HS-5 (cell line): ENCODE measurements around the gene CEP95.
A peak's percentile ranks its signal among the peaks of the same experiment; 100 is the strongest.
"Not testable (repeated sequence)": the region's sequence is repeated elsewhere in the genome, so short reads cannot be mapped to it uniquely, and the experiment has no call there.

ENCODE experiments used
- DNase-seq: peaks from one replicate; pipeline ENCODE4 v3.0.0-alpha.2; 2012; ENCODE audit warnings: low read depth

Gene CEP95

DNA sequence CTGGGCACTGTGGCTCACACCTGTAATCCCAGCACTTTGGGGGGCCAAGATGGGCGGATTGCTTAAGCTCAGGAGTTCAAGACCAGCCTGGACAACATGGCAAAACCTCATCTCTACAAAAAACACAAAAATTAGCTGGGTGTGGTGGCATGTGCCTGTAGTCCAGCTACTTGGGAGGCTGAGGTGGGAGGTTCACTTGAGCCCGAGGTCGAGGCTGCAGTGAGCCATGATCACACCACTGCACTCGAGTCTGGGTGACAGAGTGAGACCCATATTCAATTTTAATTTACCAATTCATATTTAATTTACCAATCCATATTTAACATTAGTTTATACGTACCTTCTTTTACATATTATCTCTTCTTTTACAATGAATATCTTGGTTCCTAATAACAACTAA, 11.5 kb upstream of the CEP95 start:
- DNase-seq: not testable (repeated sequence)

DNA sequence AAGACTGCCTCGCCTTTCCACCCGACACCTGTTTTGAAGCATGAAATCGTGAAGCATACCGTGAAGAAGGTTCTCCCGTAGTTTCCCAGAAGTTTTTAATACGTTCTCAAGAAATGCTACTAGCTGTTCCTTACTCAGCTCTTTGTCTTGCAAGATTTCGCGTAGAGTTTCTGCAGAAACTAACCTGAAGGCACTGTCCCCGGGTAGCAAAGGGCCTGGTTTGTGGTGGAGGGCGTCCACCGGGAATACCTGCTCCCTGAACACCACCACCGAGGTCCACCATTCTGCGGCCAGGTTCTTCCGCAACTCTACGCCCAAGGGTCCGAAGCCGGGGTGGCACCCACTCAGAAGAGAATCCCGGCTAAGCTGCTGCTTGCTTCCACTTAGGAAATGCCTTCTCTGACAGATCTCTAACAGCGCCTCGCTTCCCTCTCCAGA, 10.4 kb upstream of the CEP95 start:
- no peak for DNase-seq

DNA sequence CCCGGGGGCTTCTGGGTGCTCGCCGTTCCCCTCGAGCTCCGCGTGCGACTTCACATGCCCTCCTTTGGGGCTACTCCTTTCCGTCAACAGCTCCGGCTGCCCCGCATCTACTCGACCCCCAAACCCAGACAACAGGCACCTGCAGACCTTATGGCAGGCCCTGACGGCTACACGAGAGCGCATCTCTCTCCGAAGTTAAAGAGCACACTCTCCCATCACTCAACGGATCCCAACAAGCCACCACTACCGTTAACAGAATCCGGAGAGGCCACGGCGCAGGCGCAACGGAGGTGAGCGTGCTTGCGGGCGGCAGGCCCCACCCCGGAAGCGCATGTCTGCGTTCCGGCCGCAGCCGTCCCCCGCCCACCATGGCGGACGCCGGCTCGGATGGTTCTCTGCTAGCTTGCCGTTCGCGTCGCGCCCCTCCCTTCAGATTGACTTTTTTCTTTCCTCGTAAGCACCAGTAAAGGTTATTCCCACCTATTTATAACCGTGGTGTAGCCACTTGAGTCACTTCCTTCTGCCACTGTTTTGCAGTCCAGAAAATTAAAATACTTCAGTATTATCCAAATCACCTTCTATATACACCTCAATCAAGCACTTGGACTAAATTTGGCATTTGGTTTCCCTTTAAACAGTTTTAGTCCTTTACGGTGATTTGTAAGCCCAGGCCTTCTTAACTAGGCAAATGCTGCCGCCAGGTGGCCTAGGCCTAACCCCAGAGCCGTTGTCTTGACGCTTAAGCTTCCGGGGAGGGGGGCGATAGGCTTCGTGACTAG, 9.8 kb upstream of the CEP95 start, which contains the start of gene POLG2:
POLG2 (minus strand) TSS at position 269 of the 779 bp plus-strand sequence; CDS start at position 183, 86 bp downstream.
- DNase-seq: peak; percentile 80

GRCh38 chr17:64497565-64498035, 9.2 kb upstream of the CEP95 start:
- DNase-seq: no peak

DNA sequence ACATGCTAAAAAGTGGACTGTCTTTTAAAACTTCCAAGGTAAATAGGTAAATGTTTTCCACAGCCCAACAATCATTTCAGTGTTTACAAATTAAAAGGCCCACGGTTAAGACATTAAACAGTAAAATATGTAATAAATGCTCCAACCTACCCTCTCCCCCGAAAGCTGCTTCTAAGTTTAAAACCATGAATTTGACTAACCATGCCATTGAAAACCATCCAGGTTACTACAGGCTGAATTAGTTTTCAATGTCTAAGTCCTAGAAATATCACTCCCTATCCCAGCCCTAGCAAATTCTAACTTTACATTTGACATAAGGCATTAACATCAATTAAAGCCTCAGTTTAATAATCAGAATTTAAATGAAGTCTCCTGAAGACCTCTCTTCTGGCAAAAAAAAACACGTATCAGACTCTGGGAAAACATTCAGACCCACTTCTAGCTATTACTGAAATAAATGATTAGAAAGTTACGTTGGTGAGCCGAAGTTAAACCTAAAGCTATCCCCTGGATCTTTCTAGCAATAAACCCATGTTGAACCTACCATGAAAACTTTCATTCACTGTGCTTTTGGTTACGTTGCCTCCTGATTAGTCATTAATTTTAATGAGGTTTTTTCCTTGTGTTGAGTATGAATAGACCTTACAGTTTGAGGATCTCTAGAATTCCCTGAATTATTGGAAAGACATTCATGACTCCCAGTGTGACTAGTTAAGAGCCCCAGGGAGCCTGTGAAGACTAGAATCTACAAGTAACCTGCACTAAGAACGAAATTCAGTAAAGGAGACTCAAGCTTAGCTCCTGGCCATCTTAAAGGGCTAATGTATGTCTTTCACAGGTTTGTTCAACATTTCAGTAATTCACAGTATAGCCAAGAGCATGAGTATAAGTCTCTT, 8.2 kb upstream of the CEP95 start:
- no peak for DNase-seq

DNA sequence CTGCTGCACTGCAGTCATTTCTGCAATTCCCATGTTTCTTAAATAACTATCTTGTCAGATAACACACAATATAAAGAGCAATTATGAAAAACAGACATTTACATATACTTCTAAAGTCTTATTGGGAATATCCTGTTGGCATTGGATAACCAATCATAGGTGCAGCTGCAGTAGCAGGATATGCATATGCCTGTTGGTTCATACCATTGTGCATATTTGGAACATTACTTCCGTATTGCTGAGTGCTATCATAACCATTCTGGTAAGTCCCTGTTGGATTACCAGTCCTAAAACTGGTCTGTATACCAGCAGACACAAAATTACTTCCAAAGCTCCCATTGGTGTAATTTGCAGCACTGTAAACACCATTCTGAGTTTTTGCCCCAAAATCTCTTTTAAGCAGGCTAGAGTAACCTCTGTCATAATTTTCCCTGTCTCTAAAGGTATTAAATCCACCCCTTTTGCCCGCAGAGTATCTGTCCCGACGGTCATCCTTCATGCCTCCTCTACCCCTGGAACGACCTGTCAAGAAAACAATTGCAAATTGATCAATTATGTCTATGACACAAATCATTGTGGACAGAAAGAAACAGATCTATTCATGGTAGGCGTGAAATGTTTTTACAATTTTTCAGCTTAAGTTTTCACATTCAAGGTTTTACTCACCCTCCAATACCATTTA, 6.8 kb upstream of the CEP95 start:
- DNase-seq: peak; percentile 29

DNA sequence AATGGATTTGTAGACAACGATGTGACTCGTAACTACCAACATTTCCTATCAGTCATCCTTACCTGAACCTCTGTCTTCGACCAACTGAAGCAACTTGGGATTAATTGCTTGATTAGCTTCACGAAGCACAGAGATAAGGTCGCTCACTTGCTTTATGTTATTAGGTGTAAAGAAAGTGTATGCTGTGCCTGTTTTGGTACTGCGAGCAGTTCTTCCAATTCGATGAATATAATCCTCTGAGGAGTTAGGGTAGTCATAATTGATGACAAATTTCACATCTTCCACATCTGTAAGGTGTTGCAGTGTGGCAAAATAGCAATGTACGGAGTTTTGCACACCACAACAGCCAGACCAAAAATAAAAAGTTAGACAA, 6.3 kb upstream of the CEP95 start:
- no peak for DNase-seq

- no peak for DNase-seq
Measured at GRCh38 chr17:64500862-64501765, 5.7 kb upstream of the CEP95 start.

DNA sequence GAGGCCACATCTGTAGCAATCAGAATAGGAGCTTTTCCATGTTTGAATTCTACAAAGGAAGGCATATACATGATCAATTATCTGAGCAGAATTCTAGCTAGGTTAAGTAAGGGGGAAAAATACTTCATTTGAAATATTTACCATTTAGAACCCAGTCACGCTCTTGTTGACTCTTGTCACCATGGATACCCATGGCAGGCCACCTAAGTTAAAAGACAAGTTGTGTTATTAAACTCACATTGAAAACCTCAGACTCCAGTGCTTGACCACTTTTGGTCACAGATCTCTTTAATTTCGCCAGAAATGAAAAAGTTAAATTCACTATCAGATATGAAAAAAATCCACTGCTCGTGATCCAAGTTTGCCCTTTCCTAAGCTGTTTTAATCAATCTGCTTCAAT, 4.8 kb upstream of the CEP95 start:
- DNase-seq: no peak

DNA sequence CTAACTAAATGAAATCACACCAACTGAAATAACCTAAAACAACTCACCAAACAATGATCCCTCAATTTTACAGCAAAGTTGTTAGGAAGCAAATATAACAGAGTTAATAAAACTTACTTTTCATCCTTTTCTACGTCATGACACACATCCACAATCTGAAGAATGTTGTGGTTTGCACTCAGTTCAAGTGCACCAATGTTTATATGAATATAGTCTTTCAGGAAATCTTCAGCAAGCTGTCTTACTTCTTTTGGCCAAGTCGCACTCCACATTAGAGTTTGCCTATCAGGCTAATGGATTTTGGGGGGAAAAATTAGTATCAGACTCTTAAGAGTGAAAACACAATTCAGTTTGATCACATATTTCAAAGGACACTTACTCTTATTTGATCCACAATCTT, 4.0 kb upstream of the CEP95 start:
- DNase-seq: no peak

DNA sequence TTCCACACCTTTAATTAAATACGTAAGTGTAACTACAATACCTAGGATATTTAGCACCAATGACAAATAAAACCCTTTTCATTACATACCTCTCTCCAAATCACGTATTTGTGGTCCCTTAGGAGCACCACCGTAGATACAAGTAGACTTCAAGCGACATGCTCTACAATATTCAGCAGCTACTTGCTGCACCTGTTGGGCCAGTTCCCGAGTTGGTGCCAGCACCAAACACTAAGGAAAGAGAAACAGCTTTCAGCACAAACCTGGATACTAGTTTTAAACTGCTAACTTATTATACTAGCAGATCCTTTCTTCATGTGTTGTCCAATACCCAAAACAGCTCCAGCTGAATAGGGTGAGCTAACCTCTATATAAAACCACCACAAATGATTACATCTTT, 3.4 kb upstream of the CEP95 start:
- no peak for DNase-seq

DNA sequence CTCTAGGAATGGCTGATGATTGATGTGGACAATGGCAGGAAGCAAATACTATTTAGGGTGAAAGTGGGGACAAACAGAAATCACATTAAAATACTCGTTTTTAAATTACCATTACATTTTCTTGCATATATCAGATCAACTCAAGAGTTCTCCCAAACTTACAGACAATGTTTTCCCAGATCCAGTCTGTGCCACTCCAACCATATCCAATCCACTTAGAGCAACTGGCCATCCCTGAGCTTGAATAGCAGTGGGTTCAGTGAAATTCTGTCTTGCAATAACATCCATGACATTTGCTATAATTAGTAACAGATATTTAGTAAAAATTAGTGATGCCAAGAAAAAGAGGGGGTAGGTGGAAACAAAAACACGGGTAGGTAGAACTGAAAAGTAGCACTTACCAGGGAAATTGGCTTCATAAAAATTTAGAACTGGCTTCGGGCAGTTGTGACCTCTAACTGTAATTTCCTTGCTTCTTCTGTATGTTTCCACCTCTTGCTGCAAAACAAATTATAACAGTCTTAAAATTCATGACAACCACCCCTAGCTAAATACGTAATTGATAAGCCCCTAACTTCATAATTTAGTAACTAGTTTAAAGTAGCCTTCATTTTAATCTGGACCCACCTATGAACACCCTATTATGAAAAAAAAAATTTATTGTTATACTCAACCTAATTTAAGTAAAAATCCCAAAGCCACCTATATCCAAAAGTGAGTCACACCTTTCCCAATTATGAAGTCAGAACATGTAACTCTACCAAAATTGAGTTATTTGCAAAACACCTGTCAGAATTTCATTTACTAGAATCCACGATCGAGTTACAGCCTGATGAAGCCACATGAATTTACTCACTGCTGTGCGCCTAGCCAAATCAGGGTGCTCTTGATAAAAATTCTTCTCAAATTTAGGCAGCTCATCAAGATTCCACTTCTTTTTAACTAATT, 2.7 kb upstream of the CEP95 start:
- DNase-seq: no peak

DNA sequence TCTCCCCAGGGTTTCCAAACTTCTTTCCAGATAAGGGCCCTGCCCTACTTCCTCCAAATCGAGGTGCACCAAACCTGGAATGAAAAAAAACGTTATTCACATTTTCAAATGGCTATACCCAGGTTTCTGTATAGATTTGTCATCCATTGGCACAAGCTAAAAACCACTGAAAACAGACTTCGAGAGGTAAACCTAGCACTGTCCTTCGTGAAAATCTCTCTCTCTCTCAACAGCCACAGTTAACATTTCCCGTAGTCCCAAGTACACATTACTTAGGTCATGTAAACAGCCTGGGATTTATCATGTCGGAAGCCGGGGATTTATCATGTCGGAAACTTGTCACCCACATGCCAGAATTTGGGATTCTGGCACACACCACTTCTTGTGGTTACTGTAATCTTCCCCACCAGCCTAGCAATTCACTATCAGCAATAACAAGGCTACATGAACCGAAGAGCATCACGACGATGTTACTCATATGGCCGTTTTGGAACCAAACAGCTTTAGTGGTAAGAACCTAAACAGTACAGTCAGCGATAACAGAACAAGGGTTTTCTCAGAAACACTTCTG, 1.9 kb upstream of the CEP95 start:
- no peak for DNase-seq

DNA sequence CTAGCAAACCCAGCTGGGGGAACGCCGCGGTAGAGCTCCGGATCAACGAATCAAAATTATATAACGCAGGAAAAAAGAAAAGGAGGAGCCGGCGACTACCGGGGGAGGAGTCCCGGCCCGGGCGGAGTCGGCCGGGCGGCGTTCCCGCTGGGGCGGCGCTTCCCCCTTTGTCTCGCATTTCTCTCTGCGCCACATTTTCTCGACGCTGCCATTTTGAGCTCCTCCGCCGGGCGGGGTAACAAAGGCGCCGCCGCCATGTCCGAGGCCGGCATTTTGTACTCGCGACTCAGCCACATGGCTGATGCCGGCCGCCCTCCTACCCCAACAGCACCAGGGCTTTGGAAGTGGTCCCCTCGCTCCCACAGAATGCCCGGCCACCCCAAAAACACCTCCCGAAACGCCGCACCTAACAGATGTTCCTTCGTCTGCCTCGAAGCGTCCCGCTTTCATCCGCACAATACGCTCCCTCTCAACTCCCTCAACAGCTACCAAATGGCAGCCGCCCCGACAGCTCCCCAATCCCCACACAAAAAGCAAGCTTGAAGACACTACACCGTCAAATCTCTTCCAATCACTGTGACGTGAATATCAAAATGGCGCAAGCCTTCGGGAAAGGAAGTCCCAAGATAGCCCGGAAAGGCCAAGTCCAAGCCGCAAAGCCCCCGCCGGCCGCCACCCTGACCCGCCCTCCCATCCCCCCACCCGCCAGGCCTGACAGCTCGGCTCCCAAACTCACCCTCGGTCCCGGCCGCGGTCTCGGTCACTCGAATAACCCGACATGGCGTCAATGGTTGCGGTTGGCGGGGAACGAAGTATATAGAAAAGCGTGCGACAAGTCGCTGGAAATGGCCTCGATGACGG, 1.2 kb upstream of the CEP95 start:
- DNase-seq: no peak

DNA sequence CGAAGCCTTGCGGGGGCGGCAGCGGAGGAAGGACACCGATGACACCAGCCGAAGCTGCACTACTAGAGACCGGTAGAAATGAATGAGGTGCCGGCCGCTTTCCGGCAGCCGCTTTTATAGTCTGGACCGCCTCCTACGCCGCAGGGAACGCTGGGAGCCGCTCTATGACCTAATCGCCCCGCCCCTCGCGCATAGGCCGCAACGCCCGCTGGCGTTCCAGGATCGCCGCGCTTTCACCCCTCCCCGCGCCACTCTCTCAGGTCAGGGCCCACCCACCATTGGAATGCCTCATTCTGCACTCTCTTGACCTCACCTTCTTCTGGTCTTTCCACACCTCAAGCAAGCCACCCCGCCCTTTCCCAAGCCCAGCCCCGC, 589 bp upstream of the CEP95 start, which contains the start of gene DDX5:
DDX5 (minus strand) TSS at position 89 of the 375 bp plus-strand sequence. CDS start 170 bp downstream, outside the sequence.
- no peak for DNase-seq

DNA sequence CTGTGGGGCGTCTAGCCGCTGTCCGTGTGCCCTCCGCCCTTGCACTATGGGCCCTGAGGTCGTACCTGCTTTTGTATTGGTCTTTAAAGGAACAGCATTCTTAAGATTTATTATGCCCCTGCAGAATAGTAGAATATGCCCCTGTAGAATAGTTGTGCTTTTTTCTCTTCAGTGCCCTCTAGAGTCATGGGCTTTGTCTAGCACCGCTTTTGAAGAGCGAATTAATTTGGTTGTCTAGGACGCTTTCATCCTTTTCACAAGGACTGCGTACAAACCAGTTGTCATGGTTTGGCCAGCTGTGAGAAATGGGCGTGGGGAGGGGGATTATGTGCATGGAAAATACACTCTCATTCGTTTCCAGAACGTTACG, 621 bp downstream of the CEP95 start:
- no peak for DNase-seq

GRCh38 chr17:64508683-64509082, 1.9 kb downstream of the CEP95 start:
- no peak for DNase-seq

GRCh38 chr17:64509179-64509578, 2.4 kb downstream of the CEP95 start:
- no peak for DNase-seq

DNA sequence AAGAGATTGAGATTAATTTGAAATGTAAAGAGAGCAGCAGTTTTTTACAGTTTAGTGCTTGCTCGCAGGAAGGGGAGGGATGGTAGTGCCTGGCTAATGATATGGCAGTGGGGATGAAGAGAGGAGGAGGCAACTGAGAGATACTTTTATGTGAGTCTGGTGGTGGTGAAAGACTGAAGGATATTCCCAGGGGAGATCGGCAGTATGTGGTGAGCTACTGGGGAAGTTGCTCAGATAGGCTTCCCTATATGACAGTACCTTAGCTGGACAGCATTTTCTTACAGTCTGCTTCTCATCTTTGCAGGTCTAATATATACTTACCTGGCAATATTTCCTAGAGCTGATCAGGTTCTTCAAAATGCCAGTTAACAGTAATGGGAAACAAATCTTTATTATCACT, 8.6 kb downstream of the CEP95 start:
- DNase-seq: no peak
